IMR-90 (cell line): ENCODE data around the gene TOMM6. TPM values are rescaled to one million over a fixed set of nuclear protein-coding genes. Genes with fewer than 3 reads are reported as not detected.

Source experiments
- ATAC-seq: fragments of 200-7000 bp; cut with Tn5 transposase; 2 replicates; pipeline ENCODE4 v1.9.1; 2020; ENCODE audit warnings: low read depth, mild to moderate bottlenecking, moderate library complexity
- BruUV-seq: library from RNA; stranded (reverse); fragments of 400-500 nt; replicated peaks from 2 replicates; lab custom pipeline; 2021; lab: Mats Ljungman, UMichigan
- CTCF ChIA-PET: fragments of 300-600 bp; formaldehyde crosslinking; extraction: SDS; loops from one replicate; lab custom pipeline; 2021; ENCODE audit warnings: antibody characterized with exemption; lab: Yijun Ruan, JAX
- POLR2A ChIA-PET: fragments of 300-600 bp; sonication (Branson Sonifier 250); formaldehyde crosslinking; loops from one replicate; lab custom pipeline; 2022; ENCODE audit warnings: antibody characterized with exemption; ENCODE audit not compliant: unreplicated experiment; lab: Charles Lee
- DNase-seq: peaks from one replicate; pipeline ENCODE4 v3.0.0; 2013
- H2AFZ ChIP-seq: replicated peaks from 2 replicates; pipeline ENCODE3; 2013; ENCODE audit warnings: low read length, mild to moderate bottlenecking; ENCODE audit not compliant: poor library complexity
- H2AK5ac ChIP-seq: 2 replicates; pipeline ENCODE4 v1.6.1; 2013; ENCODE audit warnings: low read depth, low read length, inconsistent platforms
- H2AK9ac ChIP-seq: replicated peaks from 2 replicates; pipeline ENCODE3; 2013; ENCODE audit warnings: mild to moderate bottlenecking, low read depth, low read length, moderate library complexity; ENCODE audit not compliant: poor library complexity
- H2BK120ac ChIP-seq: 2 replicates; pipeline ENCODE4 v1.6.1; 2013; ENCODE audit warnings: low read depth, low read length, inconsistent platforms
- H2BK15ac ChIP-seq: 3 replicates; pipeline ENCODE4 v1.6.1; 2013; ENCODE audit warnings: low read depth, low read length, inconsistent platforms
- H2BK20ac ChIP-seq: 2 replicates; pipeline ENCODE4 v1.6.1; 2013; ENCODE audit warnings: low read depth, mild to moderate bottlenecking, inconsistent platforms, low read length, moderate library complexity
- H2BK5ac ChIP-seq: 2 replicates; pipeline ENCODE4 v1.6.1; 2013; ENCODE audit warnings: mild to moderate bottlenecking, low read depth, low read length, inconsistent platforms; ENCODE audit not compliant: poor library complexity, severe bottlenecking
- H3K14ac ChIP-seq: replicated peaks from 2 replicates; pipeline ENCODE4 v1.6.1; 2013; ENCODE audit warnings: low read depth, low read length, inconsistent platforms
- H3K18ac ChIP-seq: 2 replicates; pipeline ENCODE4 v1.6.1; 2013; ENCODE audit warnings: low read depth, low read length, control low read depth
- H3K23ac ChIP-seq: 2 replicates; pipeline ENCODE4 v1.6.1; 2013; ENCODE audit warnings: low read depth, low read length, inconsistent platforms
- H3K27ac ChIP-seq: 2 replicates; pipeline ENCODE4 v1.5.1; 2013; ENCODE audit warnings: mild to moderate bottlenecking, control low read depth, low read length; ENCODE audit not compliant: insufficient read depth
- H3K27me3 ChIP-seq: 2 replicates; pipeline ENCODE4 v1.6.1; 2013; ENCODE audit warnings: low read length; ENCODE audit not compliant: control insufficient read depth, insufficient read depth
- H3K36me3 ChIP-seq: 2 replicates; pipeline ENCODE4 v1.6.1; 2013; ENCODE audit warnings: low read length, mixed read lengths; ENCODE audit not compliant: control insufficient read depth, insufficient read depth
- H3K4ac ChIP-seq: 2 replicates; pipeline ENCODE4 v1.6.1; 2013; ENCODE audit warnings: low read depth, low read length, inconsistent platforms
- H3K4me1 ChIP-seq: 2 replicates; pipeline ENCODE4 v1.6.1; 2013; ENCODE audit warnings: low read length, mixed read lengths; ENCODE audit not compliant: control insufficient read depth, insufficient read depth
- H3K4me2 ChIP-seq: 2 replicates; pipeline ENCODE4 v1.6.1; 2013; ENCODE audit warnings: low read depth, mild to moderate bottlenecking, control low read depth, low read length, moderate library complexity
- H3K4me3 ChIP-seq: 2 replicates; pipeline ENCODE4 v1.5.1; 2013; ENCODE audit warnings: low read depth, mild to moderate bottlenecking, control low read depth, low read length, moderate library complexity; ENCODE audit not compliant: insufficient read depth
- H3K56ac ChIP-seq: 2 replicates; pipeline ENCODE4 v1.6.1; 2013; ENCODE audit warnings: low read length, inconsistent platforms; ENCODE audit not compliant: insufficient read depth; ENCODE audit errors: extremely low read depth
- H3K79me1 ChIP-seq, 2 experiments: 2 replicates each; pipeline ENCODE4 v1.6.1; 2013; ENCODE audit warnings: low read length in 2 of 2, inconsistent platforms in 1 of 2, low read depth in 1 of 2
- H3K9ac ChIP-seq: 2 replicates; pipeline ENCODE4 v1.6.1; 2013; ENCODE audit warnings: low read depth, low read length, control low read depth
- H3K9me1 ChIP-seq: 2 replicates; pipeline ENCODE4 v1.6.1; 2013; ENCODE audit warnings: low read length, inconsistent platforms; ENCODE audit not compliant: insufficient read depth
- H3K9me3 ChIP-seq: 2 replicates; pipeline ENCODE4 v1.6.1; 2013; ENCODE audit warnings: low read length; ENCODE audit not compliant: control insufficient read depth, insufficient read depth
- H4K20me1 ChIP-seq: 2 replicates; pipeline ENCODE4 v1.6.1; 2013; ENCODE audit warnings: low read length, inconsistent platforms; ENCODE audit not compliant: insufficient read depth
- H4K5ac ChIP-seq: 2 replicates; pipeline ENCODE4 v1.6.1; 2013; ENCODE audit warnings: mild to moderate bottlenecking, low read depth, low read length, control low read depth
- H4K8ac ChIP-seq, 2 experiments: 2 replicates each; pipeline ENCODE4 v1.6.1; 2013; ENCODE audit warnings: low read depth in 2 of 2, low read length in 2 of 2, control low read depth in 1 of 2, inconsistent platforms in 1 of 2
- H4K91ac ChIP-seq: 2 replicates; pipeline ENCODE4 v1.6.1; 2013; ENCODE audit warnings: low read depth, low read length, inconsistent platforms; ENCODE audit not compliant: insufficient read depth
- CHD1 ChIP-seq: IDR thresholded peaks from 2 replicates; pipeline ENCODE4 v1.6.1; 2012; ENCODE audit warnings: low read depth, low read length, improper control_type of control experiment
- MAFK ChIP-seq: IDR thresholded peaks from 2 replicates; pipeline ENCODE4 v1.6.1; 2012; ENCODE audit warnings: low read depth, low read length, improper control_type of control experiment
- MAZ ChIP-seq: IDR thresholded peaks from 2 replicates; pipeline ENCODE4 v1.6.1; 2012; ENCODE audit warnings: low read depth, mild to moderate bottlenecking, low read length, improper control_type of control experiment, moderate library complexity, borderline replicate concordance
- MXI1 ChIP-seq: IDR thresholded peaks from 2 replicates; pipeline ENCODE4 v1.6.1; 2012; ENCODE audit warnings: low read depth, mild to moderate bottlenecking, low read length, moderate library complexity, borderline replicate concordance
- POLR2A ChIP-seq: IDR thresholded peaks from 2 replicates; pipeline ENCODE4 v1.6.1; 2012; ENCODE audit warnings: mild to moderate bottlenecking, low read depth, low read length
- RCOR1 ChIP-seq: IDR thresholded peaks from 2 replicates; pipeline ENCODE4 v1.6.1; 2012; ENCODE audit warnings: mild to moderate bottlenecking, low read length, improper control_type of control experiment; ENCODE audit not compliant: insufficient replicate concordance
- WGBS, 2 experiments: methylation state at CpG; one replicate each; pipeline versions ENCODE4 v1.1.5 to v1.1.7; 2013; ENCODE audit warnings: missing lambda C conversion rate in 2 of 2; ENCODE audit not compliant: insufficient read length in 1 of 2; ENCODE audit errors: extremely low coverage in 2 of 2; 5-methylcytosine and 5-hydroxymethylcytosine counted together
- dilution Hi-C: fragments of 300-500 bp; cut with HindIII; formaldehyde crosslinking; loops from one replicate; pipeline ENCODE4 v1.14.3; 2018; ENCODE audit warnings: low sequenced_read_pairs; ENCODE audit not compliant: unreplicated experiment
- in situ Hi-C: fragments of 300-500 bp; cut with MboI; formaldehyde crosslinking; loops from 3 replicates; pipeline ENCODE4 v1.14.3; 2019; ENCODE audit warnings: low sequenced_read_pairs, inconsistent platforms, mixed read lengths
- intact Hi-C: fragments of 100-400 bp; cut with micrococcal nuclease; formaldehyde crosslinking; loops from 2 replicates; pipeline ENCODE4 v1.10.0; 2022
- polyA plus RNA-seq, 3 experiments: library from polyadenylated mRNA; depleted of rRNA; stranded (reverse); fragments of >200 nt; gene quantifications; 2 replicates each; pipeline ENCODE4 v1.2.3, GENCODE V29; 2012; ENCODE audit warnings: low replicate concordance in 1 of 3
- total RNA-seq: library from RNA; depleted of rRNA; stranded (reverse); fragments of >200 nt; gene quantifications from 2 replicates; pipeline ENCODE4 v1.2.3, GENCODE V29; 2012

TOMM6 gene
- total and polyA plus RNA-seq, 2 of the 4 experiments (the other 2 are of a cell fraction), result 128 to 227 TPM

- Histone ChIP-seq H3K4me1 (no peaks in the 10 kb centered on the region), H2AK5ac (no peak overlapping the region), H4K91ac (no peak overlapping the region), H3K18ac (no peak overlapping the region), H3K79me1 (no peaks in the 10 kb centered on the region; a peak in 1 of 4 replicates), H2BK5ac (no peak overlapping the region), H3K27ac (no peak overlapping the region), H3K27me3 (no peaks in the 10 kb centered on the region), H4K8ac (no peak overlapping the region), H2AFZ (no peak overlapping the region), H3K4me2 (no peak overlapping the region), H3K14ac (no peak overlapping the region), H3K9me1 (no peaks in the 10 kb centered on the region), H3K23ac (no peak overlapping the region), H3K4me3 (no peak overlapping the region), H3K4ac (no peak overlapping the region), H3K36me3 (peaks cover 13% of the 10 kb centered on the region), H3K9me3 (no peaks in the 10 kb centered on the region), H4K5ac (no peak overlapping the region), H2BK15ac (no peak overlapping the region), H2BK20ac (no peak overlapping the region), H2AK9ac (no peak overlapping the region), H3K9ac (no peak overlapping the region), H3K56ac (no peak overlapping the region), H2BK120ac (no peak overlapping the region), H4K20me1 (no peaks in the 10 kb centered on the region)
- dilution Hi-C loops (no loop called here), intact Hi-C loops (no loop called here), in situ Hi-C loops (no loop called here)
- ChIA-PET CTCF (no interaction called here), POLR2A (no interaction called here)
- WGBS, 2 experiments, result 93% methylated on average over 51 of the region's 74 CpGs; no CpG with 5 or more reads in 1 of the 2 experiments
- no peak for ATAC-seq
- no peak for DNase-seq
- BruUV-seq, result no TSS peak
- TF ChIP-seq CHD1, result no peak
- no peak for TF ChIP-seq RCOR1
- TF ChIP-seq MAZ, result no peak
- no peak for TF ChIP-seq MAFK
- no peak for TF ChIP-seq POLR2A
- no peak for TF ChIP-seq MXI1
These were observed 18.6 kb downstream of the TOMM6 start for GRCh38 chr6:41805830-41806774.
